Measurements from ENCODE around the gene NEK7. TPM values are rescaled to one million over a fixed set of nuclear protein-coding genes. Genes with fewer than 3 reads are reported as not detected.
A peak's percentile ranks its signal among the peaks of the same experiment; 100 is the strongest.

Gene NEK7
- total and polyA plus RNA-seq, 9 of the 15 experiments (the other 6 are each of a cell fraction or from before 2014, with no cell fraction given): 8.5 to 37.3 (median 27.7) TPM

DNA sequence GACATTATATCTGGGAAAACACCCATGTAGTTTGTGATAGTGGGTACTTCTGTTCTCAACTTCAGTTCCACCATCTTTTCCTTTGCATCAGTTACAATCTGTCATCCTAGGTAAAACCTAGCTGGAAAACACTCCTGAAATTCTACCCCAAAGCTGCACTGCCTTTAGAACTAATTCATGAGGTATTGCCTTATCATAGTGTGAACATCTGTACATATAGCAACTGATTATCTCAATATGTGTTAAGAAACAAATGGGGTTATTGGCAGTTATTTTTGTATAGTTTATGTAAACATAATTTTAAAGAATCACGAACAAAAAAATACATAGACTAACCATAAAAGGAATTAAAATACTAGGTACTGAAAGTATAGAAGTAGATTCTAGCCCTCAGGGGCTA lies 6.4 kb upstream of the NEK7 start (continued):
- TF ChIP-seq, protein P1, sequence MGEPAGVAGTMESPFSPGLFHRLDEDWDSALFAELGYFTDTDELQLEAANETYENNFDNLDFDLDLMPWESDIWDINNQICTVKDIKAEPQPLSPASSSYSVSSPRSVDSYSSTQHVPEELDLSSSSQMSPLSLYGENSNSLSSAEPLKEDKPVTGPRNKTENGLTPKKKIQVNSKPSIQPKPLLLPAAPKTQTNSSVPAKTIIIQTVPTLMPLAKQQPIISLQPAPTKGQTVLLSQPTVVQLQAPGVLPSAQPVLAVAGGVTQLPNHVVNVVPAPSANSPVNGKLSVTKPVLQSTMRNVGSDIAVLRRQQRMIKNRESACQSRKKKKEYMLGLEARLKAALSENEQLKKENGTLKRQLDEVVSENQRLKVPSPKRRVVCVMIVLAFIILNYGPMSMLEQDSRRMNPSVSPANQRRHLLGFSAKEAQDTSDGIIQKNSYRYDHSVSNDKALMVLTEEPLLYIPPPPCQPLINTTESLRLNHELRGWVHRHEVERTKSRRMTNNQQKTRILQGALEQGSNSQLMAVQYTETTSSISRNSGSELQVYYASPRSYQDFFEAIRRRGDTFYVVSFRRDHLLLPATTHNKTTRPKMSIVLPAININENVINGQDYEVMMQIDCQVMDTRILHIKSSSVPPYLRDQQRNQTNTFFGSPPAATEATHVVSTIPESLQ (CRISPR knock-in tag; IDR thresholded peaks at IDR 0.05): no peak
- TF ChIP-seq, protein P2, sequence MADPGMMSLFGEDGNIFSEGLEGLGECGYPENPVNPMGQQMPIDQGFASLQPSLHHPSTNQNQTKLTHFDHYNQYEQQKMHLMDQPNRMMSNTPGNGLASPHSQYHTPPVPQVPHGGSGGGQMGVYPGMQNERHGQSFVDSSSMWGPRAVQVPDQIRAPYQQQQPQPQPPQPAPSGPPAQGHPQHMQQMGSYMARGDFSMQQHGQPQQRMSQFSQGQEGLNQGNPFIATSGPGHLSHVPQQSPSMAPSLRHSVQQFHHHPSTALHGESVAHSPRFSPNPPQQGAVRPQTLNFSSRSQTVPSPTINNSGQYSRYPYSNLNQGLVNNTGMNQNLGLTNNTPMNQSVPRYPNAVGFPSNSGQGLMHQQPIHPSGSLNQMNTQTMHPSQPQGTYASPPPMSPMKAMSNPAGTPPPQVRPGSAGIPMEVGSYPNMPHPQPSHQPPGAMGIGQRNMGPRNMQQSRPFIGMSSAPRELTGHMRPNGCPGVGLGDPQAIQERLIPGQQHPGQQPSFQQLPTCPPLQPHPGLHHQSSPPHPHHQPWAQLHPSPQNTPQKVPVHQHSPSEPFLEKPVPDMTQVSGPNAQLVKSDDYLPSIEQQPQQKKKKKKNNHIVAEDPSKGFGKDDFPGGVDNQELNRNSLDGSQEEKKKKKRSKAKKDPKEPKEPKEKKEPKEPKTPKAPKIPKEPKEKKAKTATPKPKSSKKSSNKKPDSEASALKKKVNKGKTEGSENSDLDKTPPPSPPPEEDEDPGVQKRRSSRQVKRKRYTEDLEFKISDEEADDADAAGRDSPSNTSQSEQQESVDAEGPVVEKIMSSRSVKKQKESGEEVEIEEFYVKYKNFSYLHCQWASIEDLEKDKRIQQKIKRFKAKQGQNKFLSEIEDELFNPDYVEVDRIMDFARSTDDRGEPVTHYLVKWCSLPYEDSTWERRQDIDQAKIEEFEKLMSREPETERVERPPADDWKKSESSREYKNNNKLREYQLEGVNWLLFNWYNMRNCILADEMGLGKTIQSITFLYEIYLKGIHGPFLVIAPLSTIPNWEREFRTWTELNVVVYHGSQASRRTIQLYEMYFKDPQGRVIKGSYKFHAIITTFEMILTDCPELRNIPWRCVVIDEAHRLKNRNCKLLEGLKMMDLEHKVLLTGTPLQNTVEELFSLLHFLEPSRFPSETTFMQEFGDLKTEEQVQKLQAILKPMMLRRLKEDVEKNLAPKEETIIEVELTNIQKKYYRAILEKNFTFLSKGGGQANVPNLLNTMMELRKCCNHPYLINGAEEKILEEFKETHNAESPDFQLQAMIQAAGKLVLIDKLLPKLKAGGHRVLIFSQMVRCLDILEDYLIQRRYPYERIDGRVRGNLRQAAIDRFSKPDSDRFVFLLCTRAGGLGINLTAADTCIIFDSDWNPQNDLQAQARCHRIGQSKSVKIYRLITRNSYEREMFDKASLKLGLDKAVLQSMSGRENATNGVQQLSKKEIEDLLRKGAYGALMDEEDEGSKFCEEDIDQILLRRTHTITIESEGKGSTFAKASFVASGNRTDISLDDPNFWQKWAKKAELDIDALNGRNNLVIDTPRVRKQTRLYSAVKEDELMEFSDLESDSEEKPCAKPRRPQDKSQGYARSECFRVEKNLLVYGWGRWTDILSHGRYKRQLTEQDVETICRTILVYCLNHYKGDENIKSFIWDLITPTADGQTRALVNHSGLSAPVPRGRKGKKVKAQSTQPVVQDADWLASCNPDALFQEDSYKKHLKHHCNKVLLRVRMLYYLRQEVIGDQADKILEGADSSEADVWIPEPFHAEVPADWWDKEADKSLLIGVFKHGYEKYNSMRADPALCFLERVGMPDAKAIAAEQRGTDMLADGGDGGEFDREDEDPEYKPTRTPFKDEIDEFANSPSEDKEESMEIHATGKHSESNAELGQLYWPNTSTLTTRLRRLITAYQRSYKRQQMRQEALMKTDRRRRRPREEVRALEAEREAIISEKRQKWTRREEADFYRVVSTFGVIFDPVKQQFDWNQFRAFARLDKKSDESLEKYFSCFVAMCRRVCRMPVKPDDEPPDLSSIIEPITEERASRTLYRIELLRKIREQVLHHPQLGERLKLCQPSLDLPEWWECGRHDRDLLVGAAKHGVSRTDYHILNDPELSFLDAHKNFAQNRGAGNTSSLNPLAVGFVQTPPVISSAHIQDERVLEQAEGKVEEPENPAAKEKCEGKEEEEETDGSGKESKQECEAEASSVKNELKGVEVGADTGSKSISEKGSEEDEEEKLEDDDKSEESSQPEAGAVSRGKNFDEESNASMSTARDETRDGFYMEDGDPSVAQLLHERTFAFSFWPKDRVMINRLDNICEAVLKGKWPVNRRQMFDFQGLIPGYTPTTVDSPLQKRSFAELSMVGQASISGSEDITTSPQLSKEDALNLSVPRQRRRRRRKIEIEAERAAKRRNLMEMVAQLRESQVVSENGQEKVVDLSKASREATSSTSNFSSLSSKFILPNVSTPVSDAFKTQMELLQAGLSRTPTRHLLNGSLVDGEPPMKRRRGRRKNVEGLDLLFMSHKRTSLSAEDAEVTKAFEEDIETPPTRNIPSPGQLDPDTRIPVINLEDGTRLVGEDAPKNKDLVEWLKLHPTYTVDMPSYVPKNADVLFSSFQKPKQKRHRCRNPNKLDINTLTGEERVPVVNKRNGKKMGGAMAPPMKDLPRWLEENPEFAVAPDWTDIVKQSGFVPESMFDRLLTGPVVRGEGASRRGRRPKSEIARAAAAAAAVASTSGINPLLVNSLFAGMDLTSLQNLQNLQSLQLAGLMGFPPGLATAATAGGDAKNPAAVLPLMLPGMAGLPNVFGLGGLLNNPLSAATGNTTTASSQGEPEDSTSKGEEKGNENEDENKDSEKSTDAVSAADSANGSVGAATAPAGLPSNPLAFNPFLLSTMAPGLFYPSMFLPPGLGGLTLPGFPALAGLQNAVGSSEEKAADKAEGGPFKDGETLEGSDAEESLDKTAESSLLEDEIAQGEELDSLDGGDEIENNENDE (IDR thresholded peaks at IDR 0.05; ENCODE audit: low read depth, low read length): no peak
- TF ChIP-seq ARID1B (IDR thresholded peaks at IDR 0.05): peak; percentile 58
- TF ChIP-seq ZNF24 (IDR thresholded peaks at IDR 0.05): no peak
- TF ChIP-seq, protein P3, sequence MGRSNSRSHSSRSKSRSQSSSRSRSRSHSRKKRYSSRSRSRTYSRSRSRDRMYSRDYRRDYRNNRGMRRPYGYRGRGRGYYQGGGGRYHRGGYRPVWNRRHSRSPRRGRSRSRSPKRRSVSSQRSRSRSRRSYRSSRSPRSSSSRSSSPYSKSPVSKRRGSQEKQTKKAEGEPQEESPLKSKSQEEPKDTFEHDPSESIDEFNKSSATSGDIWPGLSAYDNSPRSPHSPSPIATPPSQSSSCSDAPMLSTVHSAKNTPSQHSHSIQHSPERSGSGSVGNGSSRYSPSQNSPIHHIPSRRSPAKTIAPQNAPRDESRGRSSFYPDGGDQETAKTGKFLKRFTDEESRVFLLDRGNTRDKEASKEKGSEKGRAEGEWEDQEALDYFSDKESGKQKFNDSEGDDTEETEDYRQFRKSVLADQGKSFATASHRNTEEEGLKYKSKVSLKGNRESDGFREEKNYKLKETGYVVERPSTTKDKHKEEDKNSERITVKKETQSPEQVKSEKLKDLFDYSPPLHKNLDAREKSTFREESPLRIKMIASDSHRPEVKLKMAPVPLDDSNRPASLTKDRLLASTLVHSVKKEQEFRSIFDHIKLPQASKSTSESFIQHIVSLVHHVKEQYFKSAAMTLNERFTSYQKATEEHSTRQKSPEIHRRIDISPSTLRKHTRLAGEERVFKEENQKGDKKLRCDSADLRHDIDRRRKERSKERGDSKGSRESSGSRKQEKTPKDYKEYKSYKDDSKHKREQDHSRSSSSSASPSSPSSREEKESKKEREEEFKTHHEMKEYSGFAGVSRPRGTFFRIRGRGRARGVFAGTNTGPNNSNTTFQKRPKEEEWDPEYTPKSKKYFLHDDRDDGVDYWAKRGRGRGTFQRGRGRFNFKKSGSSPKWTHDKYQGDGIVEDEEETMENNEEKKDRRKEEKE (IDR thresholded peaks at IDR 0.05; ENCODE audit: borderline replicate concordance in 1 of 2, control insufficient read depth in 1 of 2, low read depth in 2 of 2, low read length in 1 of 2): no peak
- TF ChIP-seq PML (IDR thresholded peaks at IDR 0.05; ENCODE audit: low read length): 0 out of 2 replicates have a peak, but pooled peaks have one; percentile 37
- 0 out of 2 replicates have a peak, but pooled peaks have one; percentile 8 for TF ChIP-seq NCOR1 (IDR thresholded peaks at IDR 0.05)
- TF ChIP-seq CBFA2T3 (IDR thresholded peaks at IDR 0.05): 0 out of 2 replicates have a peak, but pooled peaks have one; percentile 12
- TF ChIP-seq SMAD1 (IDR thresholded peaks at IDR 0.05; ENCODE audit: low read depth, low read length, partially characterized antibody): no peak
- TF ChIP-seq NR3C1 (CRISPR knock-in tag; IDR thresholded peaks at IDR 0.05): no peak
- TF ChIP-seq STAT5B (CRISPR knock-in tag; IDR thresholded peaks at IDR 0.05): no peak
- no peak for TF ChIP-seq ASH1L (IDR thresholded peaks at IDR 0.05; ENCODE audit: borderline replicate concordance, low read depth, partially characterized antibody)
- no peak for TF ChIP-seq ZKSCAN8 (CRISPR knock-in tag; IDR thresholded peaks at IDR 0.05)
